GM19455 (cell line): ENCODE data around the gene C16orf92.

Experiments
- ATAC-seq: cut with Tn5 transposase; IDR thresholded peaks from one replicate; pipeline ENCODE4 v1.9.1; 2021; ENCODE audit not compliant: unreplicated experiment

Gene C16orf92

DNA sequence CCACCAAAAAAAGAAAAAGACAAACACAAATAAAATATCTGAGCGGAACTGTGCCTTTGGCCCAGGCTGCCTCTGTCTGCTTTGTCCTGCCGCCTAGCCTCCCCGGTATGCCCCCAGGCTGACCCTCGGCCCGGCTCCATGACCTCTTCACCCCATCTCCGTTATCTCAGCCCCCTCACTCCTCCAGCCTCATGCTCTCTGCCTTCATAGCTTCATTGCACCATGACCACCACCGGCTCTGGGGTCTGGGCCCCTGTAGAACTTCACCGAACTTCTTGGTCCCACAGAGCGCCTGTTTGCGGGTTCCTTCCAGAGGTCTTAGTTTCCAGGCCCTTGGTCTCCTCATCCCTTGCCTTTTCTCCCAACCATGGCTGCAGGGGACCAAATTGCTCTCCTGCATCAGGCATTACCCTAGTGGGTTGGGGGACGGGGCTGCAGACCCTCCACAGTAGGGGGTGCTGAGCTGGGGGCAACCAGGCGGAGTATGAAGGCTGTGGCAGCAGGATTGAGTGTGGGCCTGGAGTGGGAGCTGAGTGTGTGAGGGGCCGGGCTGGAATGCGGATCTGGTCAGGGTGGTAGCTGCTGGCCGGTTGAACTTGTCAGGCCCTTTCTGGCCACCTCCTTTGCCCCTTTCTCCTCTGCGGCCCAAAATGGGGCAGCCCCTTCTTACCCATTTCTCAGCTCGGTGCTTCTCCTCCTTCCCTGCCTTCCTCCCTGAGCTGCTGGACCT lies 34.5 kb upstream of the C16orf92 start:
- ATAC-seq = no peak

GRCh38 chr16:29989111-29989858 lies 33.7 kb upstream of the C16orf92 start:
- ATAC-seq = no peak

- ATAC-seq = no peak
Measured at GRCh38 chr16:29990034-29990433, 33.0 kb upstream of the C16orf92 start.

- ATAC-seq = no peak
Measured at GRCh38 chr16:29990883-29991570, 32.0 kb upstream of the C16orf92 start.

- no peak for ATAC-seq
Measured at GRCh38 chr16:29991571-29991904, 31.5 kb upstream of the C16orf92 start.

- ATAC-seq = no peak
Measured at GRCh38 chr16:29992344-29992967, 30.5 kb upstream of the C16orf92 start.

DNA sequence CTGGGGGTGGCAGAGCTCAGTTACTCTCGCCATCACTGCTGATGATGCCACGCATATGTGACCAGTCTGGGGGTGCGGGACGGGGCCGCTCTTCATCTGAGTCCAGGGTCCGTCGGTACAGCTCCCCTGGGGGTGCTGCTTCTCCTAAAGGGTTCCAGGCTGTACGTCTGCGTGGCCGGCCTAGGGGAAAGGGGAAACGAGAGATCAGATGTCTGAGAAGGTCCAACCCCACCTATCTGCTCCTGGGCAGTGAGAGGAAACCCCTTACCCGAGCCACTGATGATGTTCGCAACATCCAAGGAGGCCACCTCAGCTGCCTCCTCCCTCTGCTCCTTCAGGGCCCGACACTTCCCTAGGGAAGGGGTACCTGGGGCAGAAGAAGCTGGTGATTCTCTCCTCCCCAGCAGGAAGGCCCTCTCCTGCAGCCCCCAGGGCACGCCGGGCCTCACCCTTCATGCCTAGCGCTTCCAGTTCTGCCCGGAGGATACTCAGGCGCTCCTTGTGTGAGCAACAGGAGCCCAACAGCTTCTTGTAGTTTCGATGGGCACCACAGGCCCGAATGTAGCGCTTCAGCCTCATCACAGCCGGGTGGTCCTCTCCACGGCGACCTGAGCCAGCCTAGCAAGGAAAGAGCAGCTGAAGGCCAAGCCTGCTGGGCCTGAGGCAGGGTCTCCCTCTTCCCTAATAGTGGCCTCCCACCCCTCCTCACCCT lies 29.7 kb upstream of the C16orf92 start:
- ATAC-seq = no peak

DNA sequence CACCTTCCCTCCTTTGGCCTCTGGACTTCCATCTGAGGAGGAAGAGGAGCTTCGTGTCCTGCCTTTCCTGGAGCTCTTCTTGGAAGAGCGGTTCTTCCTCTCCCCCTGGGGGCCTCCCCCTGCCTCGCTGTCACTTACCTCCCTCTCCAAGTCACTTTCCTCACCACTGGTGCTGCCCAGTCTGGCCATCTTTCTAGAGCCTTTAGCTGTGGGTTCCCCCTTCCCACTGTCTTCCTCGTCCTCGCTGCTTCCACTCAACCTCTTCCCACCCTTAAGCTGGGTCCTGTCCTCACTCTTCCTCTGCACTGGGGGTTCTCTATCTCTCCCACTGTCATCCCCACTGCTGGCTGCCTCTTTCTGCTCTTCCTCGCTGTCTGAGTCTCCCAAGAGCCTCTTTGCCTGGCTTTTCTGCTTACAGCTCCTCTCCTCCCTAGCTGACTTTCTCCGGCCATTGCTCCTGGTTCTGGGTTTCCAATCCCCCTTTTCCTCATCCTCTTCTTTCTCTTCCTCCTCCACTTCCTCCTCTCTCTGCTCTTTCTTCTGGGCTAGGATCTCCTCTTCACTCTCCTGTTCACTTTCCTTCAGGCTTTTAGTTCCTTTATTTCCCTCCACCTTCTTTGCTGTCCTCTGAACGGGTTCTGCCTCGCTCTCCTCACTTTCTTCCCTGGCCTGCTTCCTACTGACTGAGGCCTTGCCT lies 28.9 kb upstream of the C16orf92 start:
- no peak for ATAC-seq

DNA sequence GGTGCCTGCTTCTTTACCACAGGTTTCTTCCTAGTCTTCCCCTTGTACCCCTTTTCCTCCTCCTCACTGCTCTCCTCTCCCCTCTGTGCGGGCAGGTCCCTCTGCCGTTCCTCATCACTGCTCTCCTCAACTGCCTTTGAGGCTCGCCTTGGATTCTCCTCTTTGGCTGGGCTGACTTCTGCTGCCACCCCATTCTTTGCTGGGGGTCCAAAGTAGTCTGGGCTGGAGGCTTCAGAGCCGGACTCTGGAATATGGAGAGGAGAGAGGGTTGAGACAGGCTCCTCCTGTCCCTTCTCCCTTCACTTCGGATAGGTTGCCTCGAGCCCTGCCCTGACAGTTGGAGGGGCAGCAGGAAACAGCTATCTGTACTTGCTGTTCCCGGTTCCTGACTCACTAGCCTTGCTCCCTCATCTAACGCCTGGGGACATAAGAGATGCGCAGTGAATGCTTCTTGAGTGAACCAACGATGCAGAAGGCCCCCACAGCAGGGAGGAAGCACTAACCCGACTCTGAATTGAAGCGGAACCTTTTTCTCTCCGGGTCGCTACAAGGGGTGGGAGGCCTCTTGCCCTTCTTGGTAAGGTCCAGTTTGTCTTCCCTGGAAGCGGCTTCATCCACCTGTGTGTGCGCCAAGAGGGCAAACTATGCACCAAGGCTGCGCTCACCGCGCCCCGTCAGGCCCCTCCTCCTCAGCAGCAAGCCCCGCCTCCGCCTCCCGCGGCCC lies 28.2 kb upstream of the C16orf92 start:
- peak; percentile 42 for ATAC-seq

GRCh38 chr16:29995324-29995910 lies 27.6 kb upstream of the C16orf92 start, which contains the start of gene HIRIP3:
Gene HIRIP3 (minus strand): TSS chr16:29995617. CDS start chr16:29995605, 12 bp downstream.
- peak; percentile 49 for ATAC-seq

GRCh38 chr16:29995911-29996765 lies 26.9 kb upstream of the C16orf92 start, which contains the start of gene INO80E:
Gene INO80E (plus strand): TSS chr16:29996241. CDS start chr16:29996311, 70 bp downstream.
- peak; percentile 90 for ATAC-seq

DNA sequence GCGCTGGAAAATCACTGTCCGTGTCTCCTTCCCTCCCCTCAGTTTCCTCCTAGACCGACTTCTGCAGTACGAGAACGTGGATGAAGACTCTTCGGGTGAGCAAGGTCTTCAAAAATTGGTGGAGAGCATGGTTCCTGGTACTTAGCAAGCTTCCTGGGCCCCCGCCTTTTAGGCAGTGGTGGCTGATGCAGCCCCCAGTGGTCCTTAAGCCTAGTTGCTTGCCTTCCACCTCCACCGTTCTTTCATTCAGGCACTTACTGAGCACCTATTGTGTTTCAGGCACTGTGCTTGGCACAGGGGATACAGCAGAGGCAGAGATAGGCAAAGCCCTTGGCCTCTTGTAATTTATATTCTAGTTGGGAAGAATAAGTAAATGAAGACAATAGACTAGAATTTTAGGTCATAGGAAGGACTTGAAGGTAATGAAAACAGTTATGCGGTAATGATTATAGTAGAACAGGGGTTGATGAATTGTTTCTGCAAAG lies 26.2 kb upstream of the C16orf92 start:
- no peak for ATAC-seq

DNA sequence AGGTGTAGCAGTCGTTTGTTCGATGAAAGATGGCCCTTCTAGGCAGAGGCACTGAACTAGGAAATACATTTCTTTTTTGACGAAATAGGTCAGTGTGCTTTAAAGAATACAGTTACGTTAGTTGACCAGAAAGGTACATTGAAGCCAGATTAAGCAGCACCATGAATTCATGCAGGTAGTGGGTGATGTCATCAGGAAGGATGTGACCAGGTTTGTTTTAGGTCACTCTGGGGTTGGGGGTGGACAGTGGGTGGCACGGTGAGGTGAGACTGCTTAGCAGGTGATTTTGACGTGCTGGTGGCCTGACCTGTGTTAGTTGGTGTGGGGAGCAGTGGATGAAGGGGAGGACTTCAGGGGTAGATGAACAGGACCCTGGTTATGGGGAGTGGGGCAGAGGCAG lies 23.4 kb upstream of the C16orf92 start:
- ATAC-seq = no peak

DNA sequence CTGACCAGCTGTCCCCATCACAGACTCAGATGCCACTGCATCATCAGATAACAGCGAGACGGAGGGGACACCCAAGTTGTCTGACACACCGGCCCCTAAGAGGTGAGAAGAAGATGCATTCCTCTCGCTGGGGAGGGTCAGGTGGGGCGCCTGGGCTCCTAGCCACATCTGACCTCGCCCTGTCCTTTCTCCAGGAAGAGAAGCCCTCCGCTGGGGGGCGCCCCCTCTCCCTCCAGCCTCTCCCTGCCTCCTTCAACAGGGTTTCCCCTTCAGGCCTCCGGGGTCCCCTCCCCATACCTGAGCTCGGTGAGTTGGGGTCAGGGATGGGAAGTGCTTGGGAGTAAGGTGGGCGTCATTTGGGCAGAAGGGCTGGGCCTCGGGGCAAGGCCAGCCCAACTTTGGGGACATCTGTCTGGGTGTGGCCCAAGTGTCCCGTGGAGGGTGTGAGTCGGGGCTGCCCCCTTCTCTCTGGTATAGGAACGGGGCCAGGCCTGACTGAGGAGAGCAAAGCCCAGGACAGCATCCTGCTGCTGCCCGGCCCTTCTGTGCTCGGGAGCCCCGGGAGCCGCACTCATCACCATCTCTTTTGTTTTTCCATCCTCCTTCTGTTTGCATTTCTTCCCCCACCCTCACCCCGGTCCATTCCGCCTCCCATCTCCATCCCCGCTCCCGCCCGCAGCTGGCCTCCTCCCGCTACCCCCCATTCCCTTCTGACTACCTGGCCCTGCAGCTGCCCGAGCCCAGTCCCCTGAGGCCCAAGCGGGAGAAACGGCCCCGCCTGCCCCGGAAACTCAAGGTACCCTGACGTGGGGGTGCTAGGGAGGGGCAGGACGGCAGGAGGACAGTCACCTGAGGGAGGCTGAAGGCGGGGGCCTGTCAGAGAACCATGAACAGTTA lies 22.0 kb upstream of the C16orf92 start:
- no peak for ATAC-seq

- ATAC-seq = no peak
Measured at GRCh38 chr16:30002614-30003346, 20.2 kb upstream of the C16orf92 start.

- no peak for ATAC-seq
Measured at GRCh38 chr16:30003670-30004423, 19.2 kb upstream of the C16orf92 start.
